ENCODE measurements around the gene HTR7.
"Not testable (repeated sequence)": the region's sequence is repeated elsewhere in the genome, so short reads cannot be mapped to it uniquely, and the experiment has no call there.

HTR7 gene

GRCh38 chr10:90856964-90857634 is 740 bp downstream of the HTR7 start:
- DNase-seq: peak in 4 of 5 experiments; percentile 0 to 27 (median 7)

- no peak for DNase-seq
These were observed 1.6 kb downstream of the HTR7 start for GRCh38 chr10:90856261-90856660.

DNA sequence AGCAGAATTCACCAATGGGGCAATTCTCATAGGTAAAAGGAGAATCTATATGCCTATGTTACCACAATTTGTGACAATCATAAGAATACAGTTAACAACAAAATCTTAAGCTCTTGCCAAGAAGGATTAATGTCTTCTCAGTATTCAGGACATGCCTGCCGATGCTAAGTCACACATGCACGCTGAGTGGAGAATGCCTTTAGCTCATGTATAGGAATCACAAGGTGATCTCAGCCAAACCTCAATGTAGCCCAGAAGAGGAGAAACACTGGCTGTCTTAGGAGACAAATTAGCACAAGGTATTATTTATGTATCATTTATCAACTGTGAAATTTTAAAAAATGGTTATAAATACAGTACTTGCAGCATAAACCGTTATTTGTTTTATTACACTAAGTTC is 2.7 kb downstream of the HTR7 start:
- no peak for DNase-seq

GRCh38 chr10:90849956-90850749 is 7.7 kb downstream of the HTR7 start:
- peak in 1 of 5 experiments; percentile 8 for DNase-seq

DNA sequence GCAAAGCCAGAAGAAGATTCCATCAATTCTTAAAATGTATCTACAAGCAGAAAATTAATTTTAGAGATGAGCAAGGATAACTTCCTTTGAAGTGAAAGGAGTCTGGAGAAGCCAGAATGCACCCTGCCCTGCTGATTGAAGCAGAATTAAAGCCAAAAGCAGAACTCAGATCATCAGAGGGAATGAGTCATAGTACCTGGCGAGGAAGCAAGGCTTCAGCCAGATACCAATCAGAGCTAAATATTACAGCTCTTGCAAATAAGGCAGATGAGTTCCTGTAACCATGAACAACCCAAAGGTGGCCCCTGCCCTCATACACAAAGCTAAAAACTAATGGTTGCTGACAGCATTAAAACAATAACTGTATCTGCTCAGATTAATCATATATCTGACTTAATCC is 10.4 kb downstream of the HTR7 start:
- DNase-seq: peak in 1 of 5 experiments; percentile 4

DNA sequence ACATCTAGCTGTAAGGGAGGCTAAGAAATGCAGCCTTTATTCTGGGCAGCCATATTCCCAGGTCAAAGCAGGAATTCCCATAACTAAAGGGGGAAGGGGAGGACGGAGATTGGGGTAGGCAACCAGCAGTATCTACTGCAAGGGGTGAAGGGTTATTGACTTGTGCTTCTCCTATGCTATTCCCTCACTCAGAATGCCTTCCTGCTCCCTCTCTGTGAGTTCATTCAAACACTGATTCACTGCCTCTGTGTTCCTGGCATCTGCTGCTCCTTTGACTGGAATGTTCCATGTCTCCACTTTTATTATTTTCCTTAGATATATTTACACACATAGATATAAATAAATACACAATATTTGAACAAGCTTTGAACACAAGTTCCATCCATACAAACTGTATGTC is 11.1 kb downstream of the HTR7 start:
- DNase-seq: no peak

DNA sequence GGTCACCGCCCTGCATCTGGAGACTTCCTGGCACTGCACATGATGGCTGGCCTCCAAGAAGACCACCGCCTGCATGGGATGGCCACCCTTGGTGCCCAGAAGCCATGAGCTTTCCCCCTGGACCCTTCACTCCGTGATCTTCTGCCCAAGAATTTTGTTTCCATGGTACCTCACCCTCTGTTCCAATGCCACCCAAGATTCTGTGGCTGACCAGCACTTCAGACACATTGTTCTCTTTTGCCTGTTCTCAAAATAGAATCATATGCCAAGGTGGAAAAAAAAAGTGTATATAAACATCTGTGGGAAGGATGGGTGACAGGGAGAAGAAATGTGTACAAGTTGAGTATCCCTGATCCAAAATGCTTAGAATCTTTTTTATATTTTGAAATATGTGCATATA is 12.1 kb downstream of the HTR7 start:
- DNase-seq: no peak

GRCh38 chr10:90842725-90843124 is 15.1 kb downstream of the HTR7 start:
- DNase-seq: no peak

DNA sequence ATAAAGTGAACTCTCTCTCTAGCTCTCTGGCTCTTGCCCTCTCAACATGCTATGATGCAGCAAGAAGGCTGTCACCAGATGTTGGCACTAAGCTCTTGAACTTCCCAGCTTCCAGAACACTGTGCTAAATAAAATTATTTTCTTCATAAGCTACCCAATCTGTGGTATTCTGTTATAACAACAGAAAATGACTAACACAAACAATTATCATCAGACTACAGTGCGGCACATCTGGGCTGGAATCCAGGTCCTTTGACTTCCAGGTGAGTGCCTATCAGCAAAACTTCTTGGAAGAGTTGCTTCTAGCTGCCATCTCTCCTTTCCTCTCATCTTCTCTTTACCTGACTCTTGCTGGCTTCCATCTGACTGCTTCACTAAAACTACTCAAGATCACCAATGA is 20.4 kb downstream of the HTR7 start:
- DNase-seq: no peak

- no peak for DNase-seq
These were observed 23.5 kb downstream of the HTR7 start for GRCh38 chr10:90834326-90834725.

DNA sequence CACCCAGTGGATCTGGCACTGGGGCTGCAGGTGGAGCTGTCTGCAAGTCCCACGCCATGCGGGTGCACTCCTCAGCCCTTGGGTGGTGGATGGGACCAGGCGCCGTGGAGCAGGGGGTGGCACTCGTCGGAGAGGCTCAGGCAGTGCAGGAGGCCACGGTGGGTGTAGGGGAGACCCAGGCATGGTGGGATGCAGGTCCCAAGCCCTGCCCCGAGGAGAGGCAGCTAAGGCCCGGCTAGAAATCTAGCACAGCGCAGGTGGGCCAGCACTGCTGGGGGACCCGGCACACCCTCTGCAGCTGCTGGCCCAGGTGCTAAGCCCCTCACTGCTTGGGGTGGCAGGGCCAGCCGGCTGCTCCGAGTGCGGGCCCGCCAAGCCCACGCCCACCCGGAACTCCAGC is 25.7 kb downstream of the HTR7 start:
- DNase-seq: no peak

DNA sequence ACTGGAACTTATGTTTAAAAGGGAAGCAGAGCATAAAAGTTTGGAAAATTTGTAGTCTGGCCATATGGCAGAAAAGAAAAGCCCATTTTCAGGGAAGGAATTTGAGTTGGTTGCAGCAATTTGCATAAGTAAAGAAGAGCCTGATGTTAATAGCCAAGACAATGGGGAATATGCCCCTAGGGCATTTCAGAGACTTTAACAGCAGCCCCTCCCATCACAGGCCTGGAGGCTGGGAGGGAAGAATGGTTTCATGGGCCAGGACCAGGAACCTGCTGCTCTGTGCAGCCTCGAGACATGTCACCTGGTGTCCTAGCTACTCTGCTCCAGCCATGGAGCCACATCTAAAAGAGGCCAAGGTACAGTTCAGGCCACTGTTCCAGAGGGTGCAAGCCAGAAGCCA is 35.3 kb downstream of the HTR7 start:
- DNase-seq: no peak

DNA sequence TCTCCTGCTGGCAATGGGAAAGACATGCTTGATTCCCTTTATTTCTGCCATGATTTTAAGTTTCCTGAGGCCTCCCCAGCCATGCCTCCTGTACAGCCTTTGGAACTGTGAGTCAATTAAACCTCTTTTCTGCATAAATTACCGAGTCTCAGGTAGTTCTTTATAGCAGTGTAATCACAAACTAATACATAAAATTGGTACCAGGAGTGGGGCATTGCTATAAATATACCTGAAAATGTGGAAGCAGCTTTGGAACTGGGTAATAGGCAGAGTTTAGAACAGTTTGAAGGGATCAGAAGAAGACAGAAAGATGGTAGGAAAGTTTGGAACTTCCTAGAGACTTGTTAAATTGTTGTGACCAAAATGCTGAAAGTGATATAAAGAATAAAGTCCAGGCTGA is 36.0 kb downstream of the HTR7 start:
- DNase-seq: not testable (repeated sequence)

DNA sequence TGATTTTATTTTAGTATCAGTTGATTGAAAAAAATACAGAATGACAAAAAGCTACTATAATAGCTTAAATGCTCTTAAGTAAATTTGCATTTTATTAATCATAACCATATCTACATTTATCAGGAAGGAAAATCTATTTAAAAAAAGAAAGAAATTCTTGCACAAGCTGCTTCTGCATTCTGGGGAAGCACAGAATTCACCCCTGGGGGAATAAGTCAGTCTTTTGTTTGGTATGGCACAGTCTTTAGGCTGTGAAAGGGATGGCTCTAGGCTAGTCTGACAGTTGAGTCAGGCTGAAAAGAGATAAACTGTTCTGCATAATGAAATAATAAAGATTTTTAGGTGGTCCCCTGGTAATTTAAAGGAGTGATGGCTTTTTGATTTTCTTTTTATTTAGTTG is 37.9 kb downstream of the HTR7 start:
- no peak for DNase-seq

DNA sequence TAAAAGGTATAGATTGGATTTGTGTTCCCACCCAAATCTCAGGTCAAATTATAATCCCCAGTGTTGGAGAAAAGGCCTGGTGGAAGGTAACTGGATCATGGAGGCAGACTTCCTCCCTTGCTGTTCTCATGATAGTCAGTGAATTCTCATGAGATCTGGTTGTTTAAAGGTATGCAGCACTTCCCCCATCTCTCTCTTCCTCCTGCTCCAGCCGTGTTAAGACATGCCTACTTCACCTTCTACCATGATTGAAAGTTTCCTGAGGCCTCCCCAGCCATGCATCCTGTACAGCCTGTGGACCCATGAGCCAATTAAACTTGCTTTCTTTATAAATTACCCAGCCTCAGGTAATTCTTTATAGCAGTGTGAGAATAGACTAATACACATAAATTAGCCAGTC is 39.1 kb downstream of the HTR7 start:
- no peak for DNase-seq

GRCh38 chr10:90817128-90817889 is 40.5 kb downstream of the HTR7 start:
- no peak for DNase-seq

GRCh38 chr10:90816466-90816865 is 41.4 kb downstream of the HTR7 start:
- no peak for DNase-seq

GRCh38 chr10:90813594-90814365 is 44.1 kb downstream of the HTR7 start:
- DNase-seq: no peak

DNA sequence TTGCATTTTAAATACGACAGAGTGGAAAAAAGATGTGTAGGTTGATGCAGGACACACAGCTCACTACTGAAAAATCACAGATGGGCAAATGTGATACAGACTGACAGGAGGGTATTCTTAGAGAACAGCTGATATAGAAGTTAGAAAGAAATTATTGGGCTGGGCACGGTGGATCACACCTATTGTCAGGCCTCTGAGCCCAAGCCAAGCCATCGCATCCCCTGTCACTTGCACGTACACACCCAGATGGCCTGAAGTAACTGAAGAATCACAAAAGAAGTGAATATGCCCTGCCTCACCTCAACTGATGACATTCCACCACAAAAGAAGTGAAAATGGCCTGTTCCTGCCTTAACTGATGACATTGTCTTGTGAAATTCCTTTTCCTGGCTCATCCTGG is 50.7 kb downstream of the HTR7 start:
- not testable (repeated sequence) for DNase-seq

- DNase-seq: no peak
These were observed 51.2 kb downstream of the HTR7 start for GRCh38 chr10:90806677-90807076.

DNA sequence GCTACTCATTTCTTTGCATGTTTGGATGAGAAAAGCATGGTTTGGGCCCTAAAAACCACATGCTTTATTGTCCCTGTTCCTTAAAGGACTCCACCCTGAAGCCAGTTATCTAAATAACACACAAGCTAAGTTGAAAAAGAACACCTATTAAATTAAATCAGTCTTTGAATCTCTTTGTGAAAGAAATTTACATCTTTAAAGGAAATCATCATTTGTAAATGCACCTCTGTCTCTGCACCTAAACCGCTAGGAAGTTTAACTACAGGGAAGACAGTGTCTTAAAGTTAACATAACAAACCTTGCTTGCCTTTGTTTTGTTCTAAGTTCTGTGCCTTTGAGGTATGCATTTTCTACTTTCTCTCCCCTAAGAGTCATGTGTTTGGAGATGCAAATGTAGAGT is 52.6 kb downstream of the HTR7 start:
- no peak for DNase-seq

- no peak for DNase-seq
These were observed 53.5 kb downstream of the HTR7 start for GRCh38 chr10:90804354-90804753.

DNA sequence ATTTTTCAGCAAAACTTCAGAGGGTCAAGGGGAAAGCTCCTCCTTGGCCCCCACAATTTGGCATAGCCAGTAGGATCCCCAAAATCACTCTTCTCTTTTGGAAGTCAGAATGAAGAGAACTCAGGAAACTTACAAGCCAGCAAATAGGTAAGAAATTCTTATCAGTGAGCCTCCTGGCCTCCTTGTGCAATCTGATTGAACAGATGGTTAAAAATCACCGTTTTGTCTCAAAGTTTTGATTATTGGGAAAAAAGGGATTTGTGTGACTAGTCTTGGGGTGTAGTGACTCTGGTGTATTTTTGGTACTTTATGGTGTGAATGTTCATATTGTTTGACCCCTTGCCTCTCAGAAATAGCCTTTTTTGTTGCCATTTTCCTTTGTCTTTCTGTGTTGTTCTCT is 56.2 kb downstream of the HTR7 start:
- DNase-seq: no peak

Data from T-helper 2 cell (primary cell).